HG03060 (cell line): Measurements from ENCODE around the gene MICU2.
"Not testable (repeated sequence)": the region's sequence is repeated elsewhere in the genome, so short reads cannot be mapped to it uniquely, and the experiment has no call there.

ENCODE experiments used
- ATAC-seq: cut with Tn5 transposase; IDR thresholded peaks from one replicate; pipeline ENCODE4 v1.9.1; 2021; ENCODE audit warnings: low read depth, moderate number of reproducible peaks; ENCODE audit not compliant: unreplicated experiment

Gene MICU2

DNA sequence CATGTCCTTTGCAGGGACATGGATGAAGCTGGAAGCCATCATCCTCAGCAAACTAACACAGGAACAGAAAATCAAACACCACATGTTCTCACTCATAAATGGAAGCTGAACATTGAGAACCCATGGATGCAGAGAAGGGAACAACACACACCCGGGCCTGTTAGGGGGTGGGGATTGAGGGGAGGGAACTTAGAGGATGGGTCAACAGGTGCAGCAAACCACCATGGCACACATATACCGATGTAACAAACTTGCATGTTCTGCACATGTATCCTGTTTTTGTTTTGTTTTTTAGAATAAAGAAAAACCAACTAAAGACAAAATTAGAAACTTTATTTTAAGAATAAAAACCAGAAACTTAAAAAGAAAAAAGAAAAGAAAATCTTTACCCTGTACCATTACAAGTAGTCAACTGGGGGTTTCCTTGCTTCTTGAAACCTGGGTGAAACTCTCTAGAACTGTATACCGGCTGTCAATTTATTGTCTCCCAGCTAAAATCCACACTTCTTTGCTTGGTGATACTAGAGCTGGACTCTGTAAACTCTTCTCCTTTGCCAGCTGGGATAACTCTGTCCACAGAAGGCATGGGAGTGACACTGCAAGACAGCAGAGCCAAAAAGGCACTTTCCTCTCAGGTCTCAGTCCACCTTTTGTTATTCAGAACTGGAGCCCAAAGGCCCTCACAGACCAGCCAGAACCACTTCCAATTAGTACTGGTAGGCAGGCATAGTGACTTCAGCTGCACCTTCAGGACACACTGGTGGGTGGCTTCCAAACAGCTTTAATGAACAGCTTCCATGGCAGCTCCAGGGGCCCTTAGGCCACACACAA is 9.0 kb downstream of the MICU2 start:
- peak; percentile 24 for ATAC-seq

DNA sequence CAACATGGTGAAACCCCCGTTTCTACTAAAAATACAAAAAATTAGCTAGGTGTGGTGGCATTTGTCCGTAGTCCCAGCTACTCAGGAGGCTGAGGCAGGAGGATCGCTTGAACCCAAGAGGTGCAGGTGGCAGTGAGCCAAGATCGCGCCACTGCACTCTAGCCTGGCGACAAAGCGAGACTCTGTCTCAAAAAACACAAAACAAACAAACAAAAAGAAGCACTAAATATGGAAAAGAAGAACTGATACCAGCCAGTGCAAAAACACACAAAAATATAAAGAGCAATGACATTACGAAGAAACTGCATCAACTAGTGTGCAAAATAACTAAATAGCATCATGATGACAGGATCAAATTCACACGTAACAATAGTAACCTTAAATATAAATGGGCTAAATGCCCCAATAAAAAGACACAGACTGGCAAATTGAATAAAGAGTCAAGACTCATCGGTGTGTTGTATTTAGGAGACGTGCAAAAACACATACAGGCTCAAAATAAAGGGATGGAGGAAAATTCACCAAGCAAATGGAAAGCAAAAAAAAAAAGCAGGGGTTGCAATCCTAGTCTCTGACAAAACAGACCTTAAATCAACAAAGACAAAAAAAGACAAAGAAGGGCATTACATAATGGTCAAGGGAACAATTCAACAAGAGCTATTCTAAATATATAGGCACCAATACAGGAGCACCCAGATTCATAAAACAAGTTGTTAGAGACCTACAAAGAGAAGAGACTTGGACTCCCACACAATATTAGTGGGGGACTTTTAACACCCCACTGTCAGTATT is 13.1 kb downstream of the MICU2 start:
- ATAC-seq: not testable (repeated sequence)

DNA sequence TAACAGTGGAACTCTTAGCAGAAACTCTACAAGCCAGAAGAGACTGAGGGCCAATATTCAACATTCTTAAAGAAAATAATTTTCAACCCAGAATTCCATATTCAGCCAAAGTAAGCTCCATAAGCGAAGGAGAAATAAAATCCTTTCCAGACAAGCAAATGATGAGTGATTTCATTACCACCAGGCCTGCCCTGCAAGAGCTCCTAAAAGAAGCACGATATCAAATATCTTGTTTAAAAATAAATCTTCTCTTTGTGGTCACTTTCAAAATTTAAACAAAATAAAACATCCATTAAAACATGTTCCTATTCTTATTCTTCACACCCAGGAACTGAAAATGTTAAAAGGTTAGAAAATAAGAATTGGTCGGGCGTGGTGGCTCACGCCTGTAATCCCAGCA is 13.7 kb downstream of the MICU2 start:
- ATAC-seq: no peak

DNA sequence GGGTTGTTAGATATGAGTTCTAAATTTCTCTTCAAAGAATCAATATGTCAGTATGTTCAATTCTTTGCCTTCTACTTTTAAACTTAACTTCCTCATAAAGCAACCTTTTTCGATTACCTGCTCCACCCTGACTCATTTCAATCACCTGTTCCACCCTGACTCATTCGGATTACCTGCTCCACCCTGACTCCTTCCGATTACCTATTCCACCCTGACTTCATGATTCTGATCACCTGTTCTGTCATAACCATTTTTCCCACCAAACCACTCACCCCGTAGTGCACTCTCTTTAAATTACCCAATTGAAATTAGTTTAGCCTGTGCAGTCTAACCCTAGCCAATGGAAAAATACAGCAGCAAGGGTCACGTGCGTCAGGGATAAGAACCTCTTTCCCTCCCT is 14.5 kb downstream of the MICU2 start:
- not testable (repeated sequence) for ATAC-seq

DNA sequence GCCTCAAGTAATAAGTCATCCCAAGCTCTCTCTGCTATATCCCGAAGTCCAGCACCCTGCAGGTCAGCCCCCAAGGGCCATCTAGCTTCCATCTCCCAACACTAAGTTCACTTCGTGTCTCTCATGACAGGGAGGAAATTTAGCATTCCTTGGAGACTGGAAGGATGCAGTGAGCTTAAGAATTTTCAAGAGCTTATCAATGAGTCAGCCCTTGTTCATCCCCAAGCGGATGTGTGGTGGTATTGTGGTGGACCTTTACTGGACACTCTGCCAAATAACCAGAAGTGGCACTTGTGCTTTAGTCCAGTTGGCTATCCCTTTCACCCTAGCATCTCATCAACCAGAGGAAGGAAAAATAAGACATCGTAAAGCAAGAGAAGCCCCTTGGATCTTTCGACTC is 15.6 kb downstream of the MICU2 start:
- not testable (repeated sequence) for ATAC-seq

DNA sequence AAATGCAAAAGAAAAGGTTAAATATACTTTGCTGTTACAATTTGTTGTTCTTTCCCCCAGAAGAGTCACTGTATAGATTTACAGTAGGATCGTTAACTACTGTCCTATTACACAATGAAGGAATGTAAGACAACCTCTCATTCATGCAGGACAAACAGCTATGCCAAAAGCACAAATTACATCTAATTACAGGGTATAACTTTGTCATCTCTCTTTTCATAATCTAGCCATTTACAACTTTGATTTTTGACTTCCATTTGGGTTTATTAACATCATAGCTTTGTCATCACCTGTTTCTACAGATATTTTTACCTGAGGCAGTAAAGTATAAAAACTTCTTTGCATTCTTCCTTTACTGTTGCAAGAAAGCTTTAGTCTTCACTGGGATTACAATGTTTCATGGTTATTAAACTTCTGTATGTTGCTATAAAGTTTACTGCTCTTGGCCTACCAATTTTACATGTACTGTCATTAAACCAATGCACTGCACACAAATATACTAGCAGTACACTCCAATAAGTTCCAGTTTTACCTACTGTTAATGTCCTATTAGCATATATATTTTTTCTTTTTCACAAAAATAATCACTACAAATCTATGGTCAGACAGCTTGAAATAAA is 18.9 kb downstream of the MICU2 start:
- ATAC-seq: no peak

DNA sequence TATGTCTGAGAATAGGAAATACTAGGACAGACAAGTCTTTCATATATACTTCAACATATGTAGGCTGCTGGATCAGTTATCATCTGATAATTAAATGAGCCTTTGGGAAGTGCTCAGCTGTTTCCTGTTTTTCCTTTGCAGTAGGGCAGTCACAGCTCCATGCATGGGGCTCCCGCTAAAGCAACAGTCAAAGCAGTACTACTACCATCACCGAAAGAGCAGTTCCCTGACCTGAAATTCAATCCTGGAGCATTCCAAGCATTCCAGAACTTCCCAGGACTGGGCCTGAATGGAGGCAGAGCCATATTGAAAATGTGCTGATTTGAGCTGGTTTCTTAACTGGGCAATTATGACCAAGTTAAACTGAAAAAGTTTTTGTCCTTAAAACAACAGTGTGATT is 20.5 kb downstream of the MICU2 start:
- ATAC-seq: no peak

DNA sequence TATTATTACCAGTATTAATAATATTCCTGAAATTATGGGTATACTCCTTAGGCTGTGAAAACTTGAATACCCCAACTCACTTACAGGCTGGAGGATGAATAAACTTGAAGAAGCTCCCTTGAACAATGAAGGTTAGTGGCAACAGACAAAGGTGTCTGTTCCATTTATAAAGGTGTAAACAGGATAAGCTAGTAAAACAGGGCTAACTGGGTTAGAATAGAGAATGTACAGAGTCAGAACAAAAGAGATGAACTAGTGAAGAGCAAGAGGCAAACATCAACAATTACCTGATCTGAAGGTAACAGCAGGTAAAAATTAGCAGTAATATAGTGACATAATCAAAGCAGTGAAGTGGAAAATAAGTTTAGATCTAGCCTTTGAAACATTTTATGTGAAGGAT is 23.2 kb downstream of the MICU2 start:
- no peak for ATAC-seq

DNA sequence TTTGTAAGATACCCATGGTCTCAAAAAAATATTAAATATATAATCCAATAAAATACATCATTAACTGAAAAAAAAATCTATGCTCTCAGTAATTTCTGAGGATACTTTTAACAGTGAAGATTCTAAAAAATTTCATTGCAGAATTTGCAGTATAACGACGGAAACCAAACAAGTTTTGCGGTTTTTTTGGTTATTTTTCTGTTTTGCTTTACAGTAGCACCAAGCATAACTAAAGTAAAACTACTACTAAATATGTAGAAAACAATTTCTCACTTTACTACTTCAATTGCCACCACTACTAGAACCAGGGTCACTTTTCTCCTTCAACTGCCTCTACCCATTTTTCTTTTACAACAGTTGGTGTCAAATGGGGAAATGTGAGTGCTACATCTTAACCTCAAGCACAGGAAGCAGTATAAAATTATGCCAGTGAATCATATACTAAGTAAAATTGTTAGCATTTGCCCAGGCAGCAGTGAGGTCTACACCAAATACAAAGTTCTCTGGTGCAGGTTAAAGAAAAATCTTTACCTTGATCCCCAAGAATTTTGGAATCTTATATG is 24.1 kb downstream of the MICU2 start:
- ATAC-seq: no peak

DNA sequence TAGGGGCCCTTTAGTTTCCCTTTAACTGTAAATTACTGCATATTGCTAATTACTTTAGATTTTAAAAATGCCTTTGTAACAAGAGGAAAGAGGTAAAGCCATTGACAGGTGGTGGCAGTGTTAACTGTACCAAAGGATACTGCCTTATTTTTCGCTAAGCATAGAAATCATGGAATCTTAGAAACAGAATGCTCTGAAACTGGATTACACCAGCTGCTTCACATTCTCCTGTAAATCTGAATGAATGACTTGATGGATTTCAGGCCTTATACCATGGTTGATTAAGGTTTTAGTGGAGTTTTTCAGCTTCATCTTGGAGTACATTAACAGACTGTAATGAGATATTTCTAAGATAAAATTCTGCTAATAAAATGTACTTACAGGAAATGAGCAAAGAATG is 25.2 kb downstream of the MICU2 start:
- no peak for ATAC-seq

DNA sequence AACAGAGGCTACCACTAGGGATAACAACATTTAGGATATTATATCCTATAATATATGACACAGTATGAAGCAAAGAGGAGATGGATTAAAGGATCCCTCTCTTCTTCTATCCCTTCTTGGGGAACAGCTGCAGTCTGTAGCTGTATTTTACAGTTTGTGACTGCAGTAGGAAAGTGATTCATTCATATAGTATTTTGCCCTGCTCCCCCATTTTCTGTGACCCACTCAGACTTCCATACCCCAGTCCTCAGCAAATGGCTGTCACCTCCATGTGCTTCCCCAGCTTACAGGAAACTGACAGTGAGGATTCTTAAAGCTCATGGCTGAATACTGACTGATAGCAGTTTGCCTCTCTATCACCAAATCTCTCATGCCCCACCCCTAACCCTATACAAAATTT is 27.5 kb downstream of the MICU2 start:
- no peak for ATAC-seq

DNA sequence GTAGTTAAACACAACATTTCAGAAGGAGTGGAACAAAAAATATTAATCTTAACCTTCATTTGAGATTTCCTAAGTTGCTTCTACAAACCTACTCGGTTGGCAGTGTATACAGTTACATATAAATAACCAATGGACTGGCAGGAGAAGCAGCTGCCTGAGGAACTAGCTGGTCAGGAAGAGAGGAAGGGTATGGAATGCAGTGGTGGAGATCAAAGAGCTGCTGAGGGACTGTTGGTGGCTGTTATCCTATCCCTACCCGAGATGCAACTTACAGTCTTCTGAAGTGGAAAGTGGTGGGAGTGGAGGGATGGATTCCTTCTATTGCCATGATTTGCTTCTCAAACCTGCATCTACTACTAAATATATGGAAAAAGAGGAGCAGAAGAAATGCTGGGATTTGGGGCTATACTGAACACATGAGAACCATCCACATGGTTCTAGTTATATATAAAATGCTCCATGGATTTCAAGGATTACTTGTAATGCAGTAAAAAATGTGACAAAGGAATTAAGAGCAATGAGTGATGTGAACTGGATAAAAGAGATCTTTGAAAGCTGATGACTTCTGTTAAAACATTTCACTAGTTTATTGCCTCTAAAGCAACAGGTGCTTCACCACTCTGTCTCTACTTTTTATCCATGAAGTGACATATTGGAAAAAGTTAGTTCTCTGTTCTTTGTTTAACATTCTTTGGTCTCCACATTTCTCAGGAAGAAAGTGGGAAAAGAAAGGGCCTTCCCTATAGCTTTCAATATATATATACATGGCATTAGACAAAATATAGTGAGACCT is 29.9 kb downstream of the MICU2 start:
- ATAC-seq: no peak

DNA sequence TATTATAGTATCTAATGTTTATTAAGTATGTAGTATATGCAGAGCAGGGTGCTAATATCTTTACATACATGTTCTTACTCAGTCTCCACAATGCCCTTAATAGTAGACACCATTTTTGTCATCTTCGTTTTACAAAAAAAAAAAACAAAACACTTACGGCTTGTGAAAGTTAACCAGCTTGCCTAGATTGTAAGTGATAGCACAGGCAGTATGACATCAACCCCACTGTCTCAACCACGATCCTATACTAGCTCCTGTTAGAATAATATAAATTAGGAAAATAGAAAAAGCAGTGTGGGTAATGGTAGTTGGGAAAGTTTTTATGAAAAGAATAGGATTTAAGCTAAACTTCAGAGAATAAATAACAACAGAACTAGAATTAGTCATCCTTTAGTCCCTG is 34.3 kb downstream of the MICU2 start:
- no peak for ATAC-seq

DNA sequence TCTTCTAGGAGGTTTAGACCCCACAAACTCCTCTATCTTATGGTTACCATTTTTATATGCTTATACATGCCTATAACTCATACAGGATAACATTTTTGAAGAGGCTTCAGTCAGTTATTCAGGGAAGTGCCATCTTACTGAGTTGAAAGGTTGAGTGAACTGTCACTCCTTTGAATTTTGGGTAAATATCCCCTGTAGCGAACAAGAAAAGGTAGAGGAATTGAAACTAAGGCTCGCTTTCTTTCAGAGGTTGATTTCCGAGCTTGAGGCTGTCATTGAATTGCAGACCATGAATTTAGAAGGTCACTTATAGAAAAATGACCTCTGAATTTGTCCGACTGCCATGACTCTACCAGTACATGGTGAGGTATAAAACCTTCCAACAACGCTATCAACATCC is 35.1 kb downstream of the MICU2 start:
- ATAC-seq: no peak

DNA sequence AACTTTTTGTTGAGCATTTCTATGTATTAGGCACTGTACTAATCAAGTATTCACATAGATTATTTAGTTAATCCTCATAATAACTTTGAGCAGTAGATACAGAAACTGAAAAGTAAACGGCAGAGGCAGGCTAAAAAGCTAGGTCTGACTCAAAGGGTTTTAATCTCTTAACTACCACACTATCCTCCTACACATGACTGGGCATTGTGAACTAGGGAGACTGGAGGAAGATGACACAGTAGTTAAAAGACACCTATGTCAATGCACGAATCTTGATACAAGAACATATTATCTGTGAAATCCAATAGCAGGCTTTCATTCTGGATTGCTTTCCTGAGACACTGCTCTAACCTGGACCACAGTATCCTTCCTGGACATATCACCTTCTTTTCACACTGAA is 36.3 kb downstream of the MICU2 start:
- no peak for ATAC-seq

DNA sequence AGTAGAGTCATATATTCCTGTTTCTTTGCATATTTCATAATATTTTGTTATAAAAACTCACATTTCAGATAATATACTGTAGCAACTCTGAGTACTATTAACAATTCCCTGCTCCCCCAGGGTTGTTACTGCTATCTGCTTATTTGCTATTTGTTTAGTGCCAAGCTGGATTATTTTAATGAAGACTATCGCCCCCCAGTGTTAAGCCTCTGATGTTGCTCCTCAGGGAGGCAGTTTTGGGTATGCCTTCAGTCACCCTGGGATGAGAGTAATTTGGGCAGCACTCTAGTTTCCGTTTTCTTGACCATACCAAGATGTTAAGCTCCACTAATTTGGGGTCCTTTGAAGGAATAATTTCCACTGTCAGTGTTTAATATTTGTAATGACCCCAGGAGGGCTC is 46.0 kb downstream of the MICU2 start:
- ATAC-seq: no peak

DNA sequence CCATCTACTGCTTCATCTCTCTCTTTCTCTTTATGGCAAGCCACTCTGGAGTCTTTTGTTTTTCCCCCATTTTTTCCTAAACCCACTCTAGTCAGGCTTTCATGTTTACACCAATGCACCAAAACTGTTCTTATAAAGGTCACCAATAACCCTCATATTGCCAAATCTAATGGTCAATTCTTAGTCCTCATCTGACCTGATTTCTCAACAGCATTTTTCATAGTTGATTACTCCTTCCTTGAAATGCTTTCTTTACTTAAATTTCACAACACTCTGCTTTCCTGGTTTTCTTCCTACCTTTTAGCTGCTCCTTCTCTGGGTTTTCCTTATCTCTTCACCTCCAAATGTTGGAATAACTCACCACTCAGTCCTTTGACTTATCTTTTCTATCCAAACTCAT is 47.9 kb downstream of the MICU2 start:
- ATAC-seq: no peak

DNA sequence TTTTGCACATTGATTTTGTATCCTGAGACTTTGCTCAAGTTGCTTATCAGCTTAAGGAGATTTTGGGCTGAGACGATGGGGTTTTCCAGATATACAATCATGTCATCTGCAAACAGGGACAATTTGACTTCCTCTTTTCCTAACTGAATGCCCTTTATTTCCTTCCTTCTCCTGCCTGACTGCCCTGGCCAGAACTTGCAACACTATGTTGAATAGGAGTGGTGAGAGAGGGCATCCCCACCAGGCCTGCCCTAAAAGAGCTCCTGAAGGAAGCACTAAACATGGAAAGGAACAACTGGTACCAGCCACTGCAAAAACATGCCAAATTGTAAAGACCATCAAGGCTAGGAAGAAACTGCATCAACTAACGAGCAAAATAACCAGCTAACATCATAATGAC is 50.7 kb downstream of the MICU2 start:
- ATAC-seq: not testable (repeated sequence)

DNA sequence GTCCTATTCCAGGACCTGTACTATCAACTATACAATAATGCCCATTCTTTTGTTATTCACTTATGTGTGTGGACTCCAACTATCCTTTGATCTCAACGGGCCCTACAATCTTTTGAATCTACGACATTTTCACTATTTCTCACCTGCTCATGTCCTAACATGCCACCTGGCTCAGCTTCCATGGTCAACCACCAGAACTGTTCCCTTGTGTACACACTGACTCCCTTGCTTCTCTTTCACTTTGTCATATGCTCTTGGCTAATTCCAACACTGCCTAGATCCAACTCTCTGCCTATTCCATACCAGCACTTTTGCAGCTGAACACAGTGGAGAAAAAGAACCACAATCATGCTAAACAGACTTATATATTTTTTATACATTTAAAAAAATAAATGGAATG is 53.1 kb downstream of the MICU2 start:
- no peak for ATAC-seq

DNA sequence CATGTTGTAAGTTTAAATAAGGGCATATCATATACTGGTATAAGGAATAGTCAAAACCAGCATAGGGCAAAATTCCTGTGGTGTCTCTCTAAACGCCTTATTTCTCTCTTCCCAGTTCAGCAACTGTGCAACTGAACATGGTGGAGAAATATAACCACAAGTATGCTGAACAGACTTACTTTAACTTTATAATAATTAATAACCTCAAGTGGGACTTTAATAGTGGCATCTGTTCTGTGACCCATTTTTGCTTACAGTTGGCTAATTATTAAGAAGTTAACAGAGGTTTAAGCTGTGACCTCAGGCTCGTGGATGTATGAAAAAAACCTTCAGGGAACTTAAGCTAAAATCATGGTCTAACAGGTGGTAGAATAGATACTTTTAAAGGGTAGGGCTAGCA is 54.3 kb downstream of the MICU2 start:
- no peak for ATAC-seq
